Activated naive CD4-positive, alpha-beta T cell treated with Interleukin-2 at 50 U/mL for 16 hours (primary cell): ENCODE results near the gene ARSH.
A peak's percentile ranks its signal among the peaks of the same experiment; 100 is the strongest.
"Not testable (repeated sequence)": the region's sequence is repeated elsewhere in the genome, so short reads cannot be mapped to it uniquely, and the experiment has no call there.

Experiments
- DNase-seq: peaks from one replicate; pipeline ENCODE4 v3.0.0-alpha.2; 2020

The ARSH gene, protein sequence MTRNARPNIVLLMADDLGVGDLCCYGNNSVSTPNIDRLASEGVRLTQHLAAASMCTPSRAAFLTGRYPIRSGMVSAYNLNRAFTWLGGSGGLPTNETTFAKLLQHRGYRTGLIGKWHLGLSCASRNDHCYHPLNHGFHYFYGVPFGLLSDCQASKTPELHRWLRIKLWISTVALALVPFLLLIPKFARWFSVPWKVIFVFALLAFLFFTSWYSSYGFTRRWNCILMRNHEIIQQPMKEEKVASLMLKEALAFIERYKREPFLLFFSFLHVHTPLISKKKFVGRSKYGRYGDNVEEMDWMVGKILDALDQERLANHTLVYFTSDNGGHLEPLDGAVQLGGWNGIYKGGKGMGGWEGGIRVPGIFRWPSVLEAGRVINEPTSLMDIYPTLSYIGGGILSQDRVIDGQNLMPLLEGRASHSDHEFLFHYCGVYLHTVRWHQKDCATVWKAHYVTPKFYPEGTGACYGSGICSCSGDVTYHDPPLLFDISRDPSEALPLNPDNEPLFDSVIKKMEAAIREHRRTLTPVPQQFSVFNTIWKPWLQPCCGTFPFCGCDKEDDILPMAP

DNA sequence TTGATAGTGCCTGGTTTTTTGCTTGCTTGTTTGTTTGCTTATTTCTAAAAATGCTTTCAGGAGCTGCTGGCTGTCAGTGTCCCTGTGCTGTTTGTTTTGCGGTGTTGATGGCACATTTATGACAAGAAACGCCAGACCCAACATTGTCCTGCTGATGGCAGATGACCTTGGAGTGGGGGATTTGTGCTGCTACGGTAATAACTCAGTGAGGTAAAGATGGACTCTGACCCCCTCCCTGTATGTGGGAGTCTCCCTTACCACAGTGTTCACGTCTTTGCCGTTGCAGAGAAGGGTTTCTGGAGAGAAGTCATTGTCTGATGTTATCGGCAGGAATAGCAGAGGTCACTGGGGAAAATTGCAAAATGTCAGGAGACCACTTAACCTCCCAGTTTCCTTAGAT is at the start of gene ARSH:
ARSH (plus strand) TSS at position 52 of the 400 bp plus-strand sequence; CDS start at position 119, 67 bp downstream.
- DNase-seq: no peak

DNA sequence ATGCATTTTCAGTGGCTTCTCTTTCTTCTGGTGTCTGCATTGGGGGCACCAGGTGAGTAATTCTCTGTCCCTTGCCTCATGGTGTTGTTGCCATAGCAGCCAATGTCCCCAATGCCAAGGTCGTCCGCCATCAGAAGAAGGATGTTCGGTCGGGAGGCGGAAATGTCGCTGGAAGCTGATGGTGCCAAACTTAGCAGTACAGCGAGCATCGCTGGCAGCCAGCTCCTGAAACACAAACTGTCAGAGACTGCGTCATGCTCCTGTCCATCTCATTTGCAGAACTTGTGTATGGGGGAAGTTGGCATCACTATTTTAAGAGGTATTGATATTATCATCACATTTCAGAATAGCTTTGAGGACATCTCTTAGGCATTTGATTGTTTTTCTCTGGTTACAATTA is 48.1 kb upstream of the ARSH start:
- DNase-seq: no peak

DNA sequence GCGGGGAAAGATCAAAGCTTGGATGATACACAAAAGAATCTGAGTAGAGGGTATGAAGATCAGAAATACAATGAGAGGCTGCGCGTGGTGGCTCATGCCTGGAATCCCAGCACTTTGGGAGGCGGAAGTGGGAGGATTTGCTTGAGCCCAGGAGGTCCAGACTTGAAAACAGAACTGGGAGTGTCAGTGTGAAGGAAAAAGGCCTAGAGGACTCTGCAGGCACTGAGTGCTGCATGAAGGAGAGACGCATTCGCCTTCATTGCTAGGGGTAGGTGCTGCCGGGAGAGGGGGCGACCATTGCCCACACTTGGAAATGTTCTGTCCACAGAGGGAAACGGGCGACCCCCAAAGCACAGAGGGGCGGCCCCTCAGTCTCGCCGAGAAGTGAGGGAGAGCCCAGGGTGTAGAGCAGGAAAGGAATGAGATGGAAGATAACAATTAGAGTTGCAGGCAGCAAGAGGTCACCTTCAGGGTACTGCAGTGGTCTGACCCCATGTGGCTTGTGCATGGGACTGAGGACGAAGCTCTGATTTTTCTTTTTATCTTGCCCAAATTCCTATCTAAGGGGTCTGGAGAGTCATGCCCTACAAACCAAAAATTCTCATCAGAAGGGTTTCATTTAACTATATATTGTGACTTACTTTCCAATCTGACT is 45.4 kb upstream of the ARSH start:
- no peak for DNase-seq

DNA sequence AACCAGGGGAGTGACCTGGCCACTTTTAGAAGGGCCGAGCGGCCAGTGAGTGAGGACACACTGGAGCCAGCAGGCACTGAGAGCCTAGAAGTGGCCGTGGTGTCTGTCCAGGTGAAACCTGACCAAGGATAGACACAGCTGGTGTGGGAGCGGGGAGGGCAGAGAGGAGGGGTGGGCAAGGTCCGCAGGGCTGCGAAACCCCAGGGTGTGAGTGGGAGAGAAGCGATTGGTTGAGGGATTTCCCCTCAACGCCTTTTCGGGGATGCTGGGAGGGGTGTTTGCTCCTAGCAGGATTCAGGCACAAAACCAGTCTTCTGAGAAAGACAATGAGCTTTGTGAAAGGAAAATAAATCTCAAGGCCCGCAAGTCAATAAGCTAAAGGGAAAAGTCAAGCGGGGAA is 44.0 kb upstream of the ARSH start:
- DNase-seq: no peak

DNA sequence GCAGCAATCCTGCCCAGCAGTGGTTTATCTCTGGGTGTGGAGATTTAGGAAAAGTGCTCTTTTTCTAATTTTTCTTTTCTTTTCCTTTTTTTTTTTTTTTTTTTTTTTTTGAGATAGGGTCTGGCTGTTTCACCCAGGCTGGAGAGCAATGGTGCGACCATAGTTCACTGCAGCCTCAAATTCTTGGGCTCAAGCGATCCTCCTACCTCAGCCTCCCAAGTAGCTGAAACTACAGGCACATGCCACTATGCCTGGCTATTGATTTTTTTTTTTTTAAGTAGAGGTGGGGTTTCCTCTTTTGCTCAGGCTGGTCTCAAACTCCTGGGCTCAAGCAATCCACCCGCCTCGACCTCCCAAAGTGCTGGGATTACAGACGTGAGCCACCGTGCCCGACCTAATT is 42.9 kb upstream of the ARSH start:
- DNase-seq: not testable (repeated sequence)

DNA sequence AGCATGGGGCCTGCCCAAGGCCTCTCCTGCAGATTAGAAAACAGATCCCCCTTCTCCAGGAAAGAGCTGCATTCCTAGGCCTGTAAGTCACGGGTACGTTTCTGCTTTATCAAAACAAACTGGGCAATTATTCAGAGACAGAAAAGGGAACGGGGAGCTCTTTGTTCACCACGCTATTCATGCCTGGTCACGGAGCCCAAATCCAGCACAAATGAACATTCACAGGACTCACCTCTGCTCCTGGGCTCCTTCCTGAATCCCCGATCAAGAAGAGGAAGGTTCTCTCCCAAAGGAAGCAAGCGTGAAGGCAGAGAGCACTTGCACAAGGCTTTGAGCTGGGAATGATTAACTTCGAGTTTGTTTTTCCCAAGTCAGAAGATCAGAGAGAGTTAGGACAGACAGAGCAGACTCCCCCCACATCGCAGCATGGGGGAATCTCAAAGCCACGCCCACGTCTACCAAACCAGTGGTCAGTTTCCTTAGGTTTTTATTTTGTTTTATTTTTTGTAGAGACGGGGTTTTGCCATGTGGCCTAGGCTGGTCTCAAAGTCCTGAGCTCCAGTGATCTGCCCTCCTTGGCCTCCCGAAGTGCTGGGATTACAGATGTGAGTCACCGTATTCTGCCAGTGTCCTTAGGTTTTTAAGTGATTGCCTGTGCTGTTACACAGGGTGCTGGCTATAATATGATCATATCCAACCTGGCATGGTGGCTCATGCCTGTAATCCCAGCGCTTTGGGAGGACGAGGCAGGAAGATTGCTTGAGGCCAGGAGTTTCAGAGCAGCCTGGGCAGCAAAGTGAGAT is 42.2 kb upstream of the ARSH start:
- not testable (repeated sequence) for DNase-seq

DNA sequence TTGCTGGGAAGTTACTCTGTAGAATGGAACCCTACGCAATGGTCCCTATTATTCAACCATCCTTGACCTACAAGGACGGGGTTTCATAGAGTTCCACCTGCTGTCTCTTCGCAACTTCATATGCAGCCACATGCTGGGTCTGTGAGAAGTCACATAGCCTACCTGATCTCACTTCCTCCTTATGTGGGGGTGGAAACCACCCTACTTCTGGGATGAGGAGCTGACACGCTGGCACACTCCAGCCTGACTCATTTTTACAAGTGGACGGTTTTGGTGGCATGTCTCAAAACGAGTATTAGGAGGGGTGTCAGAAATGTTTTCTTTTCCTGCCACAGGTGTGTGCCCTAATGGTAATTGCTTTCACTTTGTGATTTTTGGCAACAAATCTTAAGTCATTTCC is 40.4 kb upstream of the ARSH start:
- DNase-seq: no peak

DNA sequence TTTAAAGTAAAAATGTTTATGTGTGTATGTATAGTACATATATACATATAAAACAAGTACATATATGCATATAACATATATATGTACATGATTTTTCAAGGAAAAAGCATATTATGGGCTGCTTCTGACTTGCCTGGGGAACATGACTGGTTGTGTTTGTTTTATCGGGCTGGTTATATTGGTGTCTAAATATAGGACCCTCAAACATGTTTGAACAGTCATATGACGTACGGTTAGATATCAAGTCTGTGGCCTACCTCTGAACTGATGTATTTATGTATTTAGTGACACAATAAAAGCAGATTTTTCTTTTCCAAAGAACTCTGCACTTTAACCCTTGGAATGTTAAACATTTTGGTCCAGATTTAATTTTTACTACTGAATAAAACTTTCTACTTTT is 39.3 kb upstream of the ARSH start:
- no peak for DNase-seq

DNA sequence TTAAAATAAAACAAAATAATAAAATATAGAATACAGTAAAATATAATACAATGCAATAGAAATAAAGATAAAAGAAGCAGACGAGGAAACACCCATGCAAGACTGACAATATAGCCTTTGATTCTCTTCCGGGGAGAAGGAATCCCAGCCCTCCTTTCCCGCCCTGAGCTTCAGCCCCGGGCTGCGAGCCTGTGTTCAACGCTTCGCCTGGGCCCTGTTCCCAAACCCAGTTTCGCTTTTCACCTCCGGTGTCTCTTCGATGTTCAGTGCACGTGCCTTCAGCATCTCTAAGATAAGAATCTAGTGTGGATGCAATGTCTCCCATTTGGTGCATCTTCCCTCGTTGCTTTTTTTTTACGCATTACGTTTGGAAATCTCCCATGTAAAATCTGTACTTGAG is 38.8 kb upstream of the ARSH start:
- DNase-seq: no peak

DNA sequence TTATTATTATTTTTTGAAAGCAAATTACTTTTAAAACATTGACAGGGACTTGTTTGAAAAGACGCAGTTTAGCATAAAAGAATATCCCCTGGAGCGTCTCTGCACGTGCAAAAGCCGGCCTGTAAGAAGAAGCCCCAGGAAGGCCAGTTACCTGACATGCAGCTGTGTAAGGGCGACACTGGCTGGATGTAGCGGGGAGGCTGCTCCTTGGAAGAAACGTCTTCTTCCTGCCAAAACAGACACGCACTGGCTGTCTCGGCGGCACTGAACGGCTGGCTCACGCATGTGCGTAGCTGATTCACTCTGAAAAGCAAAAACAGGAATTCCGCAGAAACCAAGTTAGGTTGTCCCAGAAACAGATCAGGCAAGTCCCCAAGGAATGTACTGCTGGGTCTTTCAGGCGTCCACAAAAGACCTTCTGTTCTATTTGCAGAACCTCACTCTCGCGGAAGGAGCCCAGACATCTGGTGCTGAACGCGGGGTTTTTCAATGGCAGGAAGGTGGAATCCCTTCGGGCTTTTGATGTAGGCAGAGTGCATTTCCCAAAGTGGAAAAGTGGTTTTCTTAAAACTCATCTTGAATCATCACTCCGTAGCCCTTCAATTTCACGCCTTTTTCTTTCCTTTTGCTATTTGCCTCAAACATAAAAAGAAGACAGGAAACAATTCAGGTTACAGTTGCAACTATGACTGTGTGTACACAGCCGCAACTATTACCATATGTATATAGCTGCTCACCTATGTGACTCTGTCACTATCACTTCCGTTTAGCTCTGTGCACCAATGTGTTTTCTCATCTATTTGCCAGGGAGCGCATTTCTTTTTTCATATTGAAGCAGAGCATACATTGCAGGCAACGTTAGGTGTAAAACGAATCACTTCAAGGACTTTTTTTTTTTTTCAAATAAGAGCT is 38.1 kb upstream of the ARSH start:
- peak; percentile 4 for DNase-seq

DNA sequence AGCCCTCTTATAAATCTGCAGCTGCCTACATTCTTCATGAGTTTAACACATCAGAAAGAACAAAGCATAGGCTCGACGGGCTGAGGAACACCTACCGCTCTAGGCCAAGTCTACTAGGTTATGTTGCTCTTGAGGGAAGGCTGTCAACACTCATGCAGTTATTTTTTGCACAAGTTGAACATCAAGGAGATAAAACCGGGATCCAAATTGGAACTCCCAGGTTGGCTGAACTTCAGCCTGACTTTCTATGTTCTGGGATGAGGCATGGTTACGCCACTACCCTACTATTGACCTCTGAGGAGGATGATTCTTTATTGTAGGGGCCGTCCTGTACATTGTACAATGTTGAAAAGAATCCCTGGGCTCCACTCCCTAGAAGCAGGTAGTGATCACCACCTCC is 37.3 kb upstream of the ARSH start:
- no peak for DNase-seq

DNA sequence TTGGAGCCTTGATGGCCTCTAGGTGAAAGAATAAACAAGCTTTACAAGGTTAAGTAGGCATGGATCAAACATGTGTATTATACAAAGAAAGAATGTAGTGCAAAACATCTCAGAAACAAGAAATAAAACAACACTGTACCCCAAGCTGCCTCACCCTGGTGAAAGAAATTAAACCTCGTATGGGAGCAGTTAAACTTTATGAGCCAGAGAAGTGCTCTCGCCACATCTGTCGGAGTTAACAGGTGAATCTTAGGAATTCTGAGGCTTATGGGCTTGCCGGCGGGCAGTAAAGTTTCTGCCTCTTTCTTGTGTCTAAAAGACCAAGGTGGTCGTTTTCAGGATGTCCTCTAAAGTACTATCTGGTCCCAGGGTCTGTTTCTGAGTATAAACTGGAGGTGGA is 34.0 kb upstream of the ARSH start:
- no peak for DNase-seq

DNA sequence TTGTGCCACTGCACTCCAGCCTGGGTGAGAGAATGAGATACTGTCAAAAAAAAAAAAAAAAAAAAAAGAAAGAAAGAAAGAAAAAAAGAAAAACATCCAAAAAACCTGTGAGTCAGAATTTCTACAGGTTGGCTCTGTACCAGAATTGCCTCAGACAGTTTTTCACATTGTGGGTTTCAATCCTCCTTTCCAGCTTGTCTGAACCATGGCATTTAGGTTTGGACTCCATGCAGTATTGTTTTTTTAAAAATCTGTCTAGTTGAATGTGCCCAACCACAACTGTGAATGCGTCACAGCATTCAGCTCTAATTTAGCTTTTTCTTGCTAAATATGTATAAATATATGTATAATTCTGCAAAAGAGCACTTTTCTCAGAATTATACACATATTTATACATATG is 31.4 kb upstream of the ARSH start:
- DNase-seq: no peak

DNA sequence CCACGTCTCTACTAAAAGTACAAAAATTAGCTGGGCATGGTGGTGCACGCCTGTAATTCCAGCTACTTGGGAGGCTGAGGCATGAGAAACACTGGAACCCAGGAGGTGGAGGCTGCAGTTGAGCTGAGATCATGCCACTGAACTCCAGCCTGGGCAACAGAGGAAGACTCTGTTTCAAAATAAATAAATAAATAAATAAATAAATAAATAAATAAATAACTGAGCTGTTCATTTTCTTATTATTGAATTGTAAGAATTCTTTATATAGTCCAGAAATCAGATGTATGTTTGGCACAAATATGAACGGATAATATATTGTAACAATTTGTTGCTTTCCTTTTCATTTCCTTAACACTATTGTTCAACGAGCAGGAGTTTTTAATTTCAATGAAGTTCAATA is 27.7 kb upstream of the ARSH start:
- DNase-seq: not testable (repeated sequence)

DNA sequence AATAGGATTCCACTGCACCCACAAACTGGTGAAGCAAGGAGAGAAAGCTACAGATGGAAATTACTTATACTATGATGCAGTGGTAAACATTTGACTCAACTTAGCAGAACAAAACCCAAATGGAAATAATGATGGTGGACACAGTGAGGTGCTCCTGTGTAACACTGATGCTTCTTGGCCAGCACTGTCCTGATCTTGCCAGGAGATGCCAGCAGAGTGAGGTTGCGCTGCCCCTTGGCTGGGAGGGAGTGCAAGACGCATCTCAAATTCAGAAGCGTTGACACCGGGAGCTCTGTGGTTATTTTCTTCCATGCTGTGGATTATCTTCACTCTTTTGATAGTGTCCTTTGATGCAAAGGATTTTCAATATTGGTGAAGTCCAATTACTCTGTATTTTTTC is 22.0 kb upstream of the ARSH start:
- DNase-seq: no peak

DNA sequence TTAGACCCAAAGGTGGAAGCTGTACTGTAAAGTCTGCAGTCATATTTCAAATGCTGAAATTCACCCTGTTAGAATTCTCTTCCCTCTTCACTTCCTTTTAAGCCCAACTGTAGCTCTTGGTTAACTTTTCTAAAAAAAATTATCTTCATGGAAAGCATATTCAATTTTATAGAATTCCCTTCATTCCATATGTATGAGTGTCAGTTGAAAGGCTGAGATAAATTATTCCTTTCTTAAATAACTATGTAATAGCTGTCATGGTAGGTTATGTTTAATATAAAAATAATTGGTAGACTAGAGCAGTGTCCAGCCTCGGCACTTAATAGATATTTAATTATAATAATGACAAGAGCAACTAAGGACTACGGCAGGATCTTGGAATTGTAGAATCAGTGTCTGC is 16.8 kb upstream of the ARSH start:
- DNase-seq: no peak

DNA sequence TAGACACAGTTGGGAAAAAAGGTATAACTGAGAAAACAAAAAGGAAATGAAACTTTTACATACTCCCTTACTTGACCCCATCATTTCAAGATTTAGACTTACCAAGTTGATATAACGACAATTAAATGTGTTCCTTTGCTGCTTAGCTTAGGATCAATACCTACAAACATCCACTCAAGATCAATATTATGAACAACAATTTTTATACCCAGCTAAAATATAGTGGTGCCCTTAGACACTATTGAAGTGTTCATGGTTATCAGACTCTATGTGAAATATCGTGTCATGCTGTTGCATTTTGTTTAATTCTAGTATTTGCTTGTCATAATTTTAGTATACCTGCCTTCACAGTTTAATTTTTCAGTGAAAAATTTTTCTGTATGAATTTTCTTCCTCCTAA is 4.2 kb downstream of the ARSH start:
- no peak for DNase-seq

DNA sequence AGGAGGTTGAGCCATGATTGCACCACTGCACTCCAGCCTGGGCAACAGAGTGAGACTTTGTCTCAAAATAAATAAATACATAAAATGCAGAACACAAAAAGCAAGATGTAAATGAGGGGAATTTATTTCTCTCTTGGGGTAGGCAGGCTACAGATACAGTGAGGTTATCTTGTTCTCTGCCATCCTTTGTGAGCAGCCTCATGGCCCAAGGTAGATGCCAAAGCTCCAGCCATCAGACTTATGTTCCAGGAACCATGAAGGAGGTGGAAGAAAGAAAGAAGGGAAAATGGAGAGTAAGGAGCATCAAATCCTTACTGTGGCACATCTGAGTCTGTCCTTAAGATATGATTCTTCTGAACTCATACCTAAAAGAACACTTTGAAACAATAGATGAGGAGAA is 11.1 kb downstream of the ARSH start:
- DNase-seq: no peak

DNA sequence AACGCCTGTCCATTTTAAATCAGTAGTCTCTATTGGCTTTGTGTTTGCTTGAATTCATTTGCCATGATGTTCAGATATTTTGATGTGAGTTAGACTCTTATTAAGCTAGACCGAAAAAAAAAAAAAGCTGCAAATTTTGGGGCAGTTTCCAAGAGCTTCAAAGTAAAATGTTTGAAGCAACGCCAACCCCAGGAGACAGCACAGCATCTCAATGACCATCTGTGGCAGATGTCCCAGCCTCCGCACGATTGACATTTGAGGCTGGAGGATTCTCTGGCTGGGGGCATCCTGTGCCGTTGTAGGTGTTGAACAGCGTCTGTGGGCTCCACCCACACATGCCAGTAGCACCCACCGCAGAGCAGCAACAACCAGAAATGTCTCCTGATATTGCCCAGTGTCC is 17.8 kb downstream of the ARSH start:
- no peak for DNase-seq

DNA sequence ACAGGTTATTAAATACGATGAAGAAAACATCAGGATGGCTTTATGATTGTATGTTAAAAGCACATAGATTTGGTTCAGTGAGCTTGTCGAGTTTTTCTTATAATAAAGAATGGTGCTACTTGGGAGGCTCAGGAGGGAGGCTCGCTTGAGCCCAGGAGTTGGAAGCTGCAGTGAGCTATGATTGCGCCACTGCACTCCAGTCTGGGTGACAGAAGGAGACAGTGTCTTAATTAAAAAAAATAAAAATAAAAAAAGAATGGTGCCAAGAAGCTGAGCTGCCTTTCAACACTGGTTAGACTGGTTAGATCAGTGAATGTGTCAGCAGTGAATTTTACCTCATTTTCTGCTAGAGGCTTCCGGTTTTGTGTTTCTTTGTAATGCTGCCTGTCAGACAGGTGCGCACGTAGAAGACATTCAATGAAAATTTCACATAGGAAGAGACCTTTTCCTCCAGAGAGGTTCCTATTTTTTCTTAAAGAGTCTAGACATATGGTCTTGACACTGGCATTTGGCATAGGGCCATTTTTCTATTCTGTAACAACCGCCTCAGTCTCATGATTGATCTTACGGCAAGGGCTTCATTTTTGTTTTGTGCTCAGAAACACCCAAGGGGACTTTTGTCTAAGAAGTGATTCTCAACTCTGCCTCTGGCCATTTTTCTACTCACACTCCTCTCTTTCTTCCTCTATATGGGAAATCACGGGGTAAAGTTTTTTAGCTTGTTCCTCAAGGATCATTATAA is 19.9 kb downstream of the ARSH start:
- no peak for DNase-seq

DNA sequence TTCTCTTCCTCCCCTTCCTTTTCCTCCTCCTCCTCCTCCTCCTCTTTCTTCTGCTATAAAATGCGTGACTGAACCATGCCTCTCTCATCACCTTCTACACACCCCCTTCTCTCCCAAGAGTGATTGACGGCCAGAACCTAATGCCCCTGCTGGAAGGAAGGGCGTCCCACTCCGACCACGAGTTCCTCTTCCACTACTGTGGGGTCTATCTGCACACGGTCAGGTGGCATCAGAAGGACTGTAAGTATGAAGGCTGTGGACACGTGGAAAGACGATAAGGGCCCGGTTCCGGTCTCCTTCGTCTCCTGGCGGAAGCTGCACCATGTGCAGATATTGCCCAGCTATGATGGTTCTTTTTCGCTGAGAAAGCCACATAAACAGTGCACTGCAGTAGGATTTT is 22.8 kb downstream of the ARSH start:
- no peak for DNase-seq

DNA sequence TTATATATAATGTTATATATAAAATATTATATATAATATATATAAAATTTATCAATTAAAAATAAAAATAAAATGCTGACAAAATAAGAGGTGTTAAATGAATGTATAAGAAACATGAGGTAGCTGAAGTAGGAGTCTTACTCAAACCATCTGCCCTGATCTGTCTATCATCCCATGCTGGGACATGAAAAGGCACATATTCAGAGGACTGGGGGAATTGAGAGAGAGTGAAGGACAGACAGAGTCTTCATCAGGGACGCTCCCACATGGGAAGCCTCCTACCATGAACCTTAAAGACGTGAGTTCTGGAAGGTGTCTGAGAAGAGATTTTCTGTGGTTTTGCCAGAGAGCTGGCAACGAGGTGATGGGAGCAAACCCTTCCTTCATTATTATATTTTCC is 30.9 kb downstream of the ARSH start:
- no peak for DNase-seq
